ENCODE data around the gene NKAPL. TPM values are rescaled to one million over a fixed set of nuclear protein-coding genes. Genes with fewer than 3 reads are reported as not detected.

The NKAPL gene
- total and polyA plus RNA-seq, 2 of the 13 experiments (the other 11 are each of a cell fraction or from before 2014, with no cell fraction given) = not detected

GRCh38 chr6:28252009-28252975, 6.8 kb upstream of the NKAPL start, which contains the start of gene ZKSCAN4 (continued):
- TF ChIP-seq KLF15 (CRISPR knock-in tag; IDR thresholded peaks at IDR 0.05; ENCODE audit: borderline replicate concordance) = peak; percentile 17; the same call in 1 of the 2 replicates
- TF ChIP-seq KDM4B (CRISPR knock-in tag; IDR thresholded peaks at IDR 0.05) = peak; percentile 87
- no peak for TF ChIP-seq ZNF234 (CRISPR knock-in tag; conservative IDR thresholded peaks at IDR 0.05)
- TF ChIP-seq RFXANK (CRISPR knock-in tag; IDR thresholded peaks at IDR 0.05) = peak; percentile 64; the same call in 1 of the 2 replicates
- TF ChIP-seq, protein P1, sequence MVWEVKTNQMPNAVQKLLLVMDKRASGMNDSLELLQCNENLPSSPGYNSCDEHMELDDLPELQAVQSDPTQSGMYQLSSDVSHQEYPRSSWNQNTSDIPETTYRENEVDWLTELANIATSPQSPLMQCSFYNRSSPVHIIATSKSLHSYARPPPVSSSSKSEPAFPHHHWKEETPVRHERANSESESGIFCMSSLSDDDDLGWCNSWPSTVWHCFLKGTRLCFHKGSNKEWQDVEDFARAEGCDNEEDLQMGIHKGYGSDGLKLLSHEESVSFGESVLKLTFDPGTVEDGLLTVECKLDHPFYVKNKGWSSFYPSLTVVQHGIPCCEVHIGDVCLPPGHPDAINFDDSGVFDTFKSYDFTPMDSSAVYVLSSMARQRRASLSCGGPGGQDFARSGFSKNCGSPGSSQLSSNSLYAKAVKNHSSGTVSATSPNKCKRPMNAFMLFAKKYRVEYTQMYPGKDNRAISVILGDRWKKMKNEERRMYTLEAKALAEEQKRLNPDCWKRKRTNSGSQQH (CRISPR knock-in tag; IDR thresholded peaks at IDR 0.05; ENCODE audit: low read depth) = peak; percentile 96
- TF ChIP-seq EHMT2 (IDR thresholded peaks at IDR 0.05; ENCODE audit: borderline replicate concordance, low read depth, low read length) = peak; percentile 22; the same call in 1 of the 2 replicates
- peak; percentile 88 for TF ChIP-seq ETV5 (CRISPR knock-in tag; IDR thresholded peaks at IDR 0.05; ENCODE audit: borderline replicate concordance)
- TF ChIP-seq PRMT3 (CRISPR knock-in tag; IDR thresholded peaks at IDR 0.05; ENCODE audit: borderline replicate concordance, low read depth) = no peak
- peak; percentile 99 for TF ChIP-seq KDM5A (IDR thresholded peaks at IDR 0.05; ENCODE audit: borderline replicate concordance, low read length)
- no peak for TF ChIP-seq ZNF768 (CRISPR knock-in tag; IDR thresholded peaks at IDR 0.05)
- peak; percentile 22; the same call in 1 of the 2 replicates for TF ChIP-seq TCF7 (IDR thresholded peaks at IDR 0.05; ENCODE audit: low read depth)
- TF ChIP-seq SPEN (CRISPR knock-in tag; IDR thresholded peaks at IDR 0.05; ENCODE audit: low read depth) = peak; percentile 95
- TF ChIP-seq ZNF17 (CRISPR knock-in tag; IDR thresholded peaks at IDR 0.05) = no peak
- no peak; the same call in 1 of the 2 replicates for TF ChIP-seq ZNF589 (CRISPR knock-in tag; conservative IDR thresholded peaks at IDR 0.05)
- no peak for TF ChIP-seq FIP1L1 (IDR thresholded peaks at IDR 0.05; ENCODE audit: borderline replicate concordance, insufficient read depth, low read depth, low read length)
- peak; percentile 79 for TF ChIP-seq KDM2A (CRISPR knock-in tag; IDR thresholded peaks at IDR 0.05; ENCODE audit: borderline replicate concordance, low read depth)
- no peak for TF ChIP-seq TOPORS (CRISPR knock-in tag; IDR thresholded peaks at IDR 0.05)
- no peak for TF ChIP-seq ZNF280B (CRISPR knock-in tag; IDR thresholded peaks at IDR 0.05; ENCODE audit: borderline replicate concordance)
- no peak for TF ChIP-seq ZFP36L1 (CRISPR knock-in tag; IDR thresholded peaks at IDR 0.05)
- TF ChIP-seq ZNF317 (CRISPR knock-in tag; IDR thresholded peaks at IDR 0.05) = 0 out of 2 replicates have a peak, but pooled peaks have one; percentile 36
- TF ChIP-seq, protein P2, sequence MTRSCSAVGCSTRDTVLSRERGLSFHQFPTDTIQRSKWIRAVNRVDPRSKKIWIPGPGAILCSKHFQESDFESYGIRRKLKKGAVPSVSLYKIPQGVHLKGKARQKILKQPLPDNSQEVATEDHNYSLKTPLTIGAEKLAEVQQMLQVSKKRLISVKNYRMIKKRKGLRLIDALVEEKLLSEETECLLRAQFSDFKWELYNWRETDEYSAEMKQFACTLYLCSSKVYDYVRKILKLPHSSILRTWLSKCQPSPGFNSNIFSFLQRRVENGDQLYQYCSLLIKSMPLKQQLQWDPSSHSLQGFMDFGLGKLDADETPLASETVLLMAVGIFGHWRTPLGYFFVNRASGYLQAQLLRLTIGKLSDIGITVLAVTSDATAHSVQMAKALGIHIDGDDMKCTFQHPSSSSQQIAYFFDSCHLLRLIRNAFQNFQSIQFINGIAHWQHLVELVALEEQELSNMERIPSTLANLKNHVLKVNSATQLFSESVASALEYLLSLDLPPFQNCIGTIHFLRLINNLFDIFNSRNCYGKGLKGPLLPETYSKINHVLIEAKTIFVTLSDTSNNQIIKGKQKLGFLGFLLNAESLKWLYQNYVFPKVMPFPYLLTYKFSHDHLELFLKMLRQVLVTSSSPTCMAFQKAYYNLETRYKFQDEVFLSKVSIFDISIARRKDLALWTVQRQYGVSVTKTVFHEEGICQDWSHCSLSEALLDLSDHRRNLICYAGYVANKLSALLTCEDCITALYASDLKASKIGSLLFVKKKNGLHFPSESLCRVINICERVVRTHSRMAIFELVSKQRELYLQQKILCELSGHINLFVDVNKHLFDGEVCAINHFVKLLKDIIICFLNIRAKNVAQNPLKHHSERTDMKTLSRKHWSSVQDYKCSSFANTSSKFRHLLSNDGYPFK (CRISPR knock-in tag; IDR thresholded peaks at IDR 0.05; ENCODE audit: borderline replicate concordance) = peak; percentile 76; the same call in 1 of the 2 replicates
- TF ChIP-seq HNF4G (IDR thresholded peaks at IDR 0.05; ENCODE audit: borderline replicate concordance, low read depth, low read length) = peak; percentile 57; the same call in 1 of the 2 replicates
- TF ChIP-seq HNF4G (CRISPR knock-in tag; IDR thresholded peaks at IDR 0.05; ENCODE audit: borderline replicate concordance, low read depth) = 0 out of 2 replicates have a peak, but pooled peaks have one; percentile 44

All from HepG2 (cell line).